NOMO-1 (cell line): ENCODE measurements around the gene TMEM117.

ENCODE experiments used
- DNase-seq, 2 experiments: peaks; one replicate each; lab custom pipeline; 2025; ENCODE audit not compliant: unreplicated experiment in 2 of 2; lab: John Stamatoyannopoulos, UW

TMEM117 gene

DNA sequence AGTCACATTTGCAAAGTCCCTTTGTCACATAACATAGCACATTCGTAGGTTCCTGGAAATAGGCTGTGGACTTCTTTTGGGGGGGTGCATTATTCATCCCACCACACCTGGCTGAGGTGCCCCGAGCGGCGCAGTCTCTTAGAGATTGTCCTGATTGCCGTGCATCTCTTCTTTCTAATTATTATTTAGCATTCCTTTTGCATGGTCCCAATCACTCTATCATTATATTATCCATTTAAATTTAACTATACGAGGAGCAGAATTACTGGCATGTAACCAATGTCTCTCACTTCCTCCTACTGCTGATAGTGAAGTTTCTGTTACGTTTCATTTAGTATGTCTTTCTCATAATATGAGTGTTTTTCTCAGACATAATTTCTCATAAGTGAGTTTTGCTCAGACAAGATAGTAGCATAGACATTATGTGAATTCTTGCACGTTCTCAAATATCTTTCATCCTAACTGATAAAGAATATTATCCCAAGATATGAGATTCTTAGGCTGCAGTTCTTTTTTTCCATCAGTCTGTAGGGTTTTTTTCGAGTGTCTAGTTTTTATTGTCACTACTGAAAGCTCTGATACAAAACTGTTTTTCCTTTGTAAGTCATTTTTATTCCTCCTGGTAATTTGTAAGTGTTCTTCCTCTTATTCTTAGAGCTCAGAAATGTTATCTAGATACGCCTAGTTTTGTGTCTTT lies 595.9 kb downstream of the TMEM117 start:
- no peak for DNase-seq

DNA sequence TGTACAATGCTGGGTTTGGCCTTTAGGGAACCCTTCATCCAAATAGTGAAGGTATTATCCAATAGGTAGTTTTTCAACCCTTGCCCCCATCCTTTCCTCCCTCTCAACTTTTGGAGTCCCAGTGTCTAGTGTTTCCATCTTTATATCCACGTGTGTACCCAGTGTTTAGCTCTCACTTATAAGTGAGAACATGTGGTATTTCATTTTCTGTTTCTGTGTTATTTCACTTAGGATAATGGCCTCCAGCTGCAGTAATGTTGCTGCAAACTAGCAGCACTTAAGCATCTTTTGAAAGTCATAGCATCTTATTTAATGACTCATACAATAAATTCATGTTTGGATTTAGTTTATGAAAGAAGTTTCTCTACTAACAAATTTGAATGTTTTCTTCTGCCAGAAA lies 597.8 kb downstream of the TMEM117 start:
- no peak for DNase-seq

DNA sequence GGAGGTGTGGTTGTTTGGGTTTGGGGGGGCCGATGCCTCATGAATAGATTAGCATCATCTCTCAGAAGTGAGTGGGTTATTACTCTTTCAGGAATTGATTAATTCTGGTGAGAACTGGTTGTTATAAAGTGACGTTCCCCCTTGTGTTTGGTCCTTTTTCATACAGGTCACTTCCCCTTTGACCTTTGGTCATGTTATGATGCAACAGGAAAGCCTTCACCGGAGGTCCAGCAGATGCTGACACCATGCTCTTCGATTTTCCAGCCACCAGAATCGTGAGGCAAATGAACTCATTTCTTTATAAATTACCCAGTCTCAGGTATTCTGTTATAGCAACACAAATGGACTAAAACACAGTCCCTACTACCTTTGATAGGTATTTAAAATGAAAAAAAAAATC lies 600.9 kb downstream of the TMEM117 start:
- no peak for DNase-seq
